A549 (cell line): Measurements from ENCODE around the gene PTPRH.

Experiments
- MAX ChIP-seq: IDR thresholded peaks from 2 replicates; pipeline ENCODE4 v1.6.1; 2012
- NR3C1 ChIP-seq: fragments of >200 bp; sonication (Bioruptor Twin); formaldehyde crosslinking; IDR thresholded peaks from 3 replicates; pipeline ENCODE4 v1.6.1; 2017
- POLR2A ChIP-seq: IDR thresholded peaks from 2 replicates; pipeline ENCODE4 v1.6.1; 2012; ENCODE audit warnings: mild to moderate bottlenecking, low read length
- RNF2 ChIP-seq: fragments of 200-600 bp; sonication (generic); IDR thresholded peaks from 2 replicates; pipeline ENCODE4 v1.6.1; 2016; ENCODE audit warnings: low read depth, mild to moderate bottlenecking, antibody characterized with exemption, moderate library complexity, borderline replicate concordance
- SMC3 ChIP-seq: fragments of >200 bp; sonication (Bioruptor Twin); formaldehyde crosslinking; IDR thresholded peaks from 3 replicates; pipeline ENCODE4 v1.6.1; 2018; ENCODE audit warnings: inconsistent platforms
- TP53 ChIP-seq: fragments of 250-450 bp; sonication (Bioruptor Pico); IDR thresholded peaks from 2 replicates; pipeline ENCODE4 v1.5.0; 2021; ENCODE audit warnings: mild to moderate bottlenecking, moderate library complexity
- USF2 ChIP-seq: fragments of 450-650 bp; IDR thresholded peaks from 2 replicates; pipeline ENCODE4 v1.6.1; 2014; ENCODE audit warnings: antibody characterized with exemption
- TF ChIP-seq, protein P1 (sequence below): fragments of >200 bp; sonication (Bioruptor Twin); formaldehyde crosslinking; IDR thresholded peaks from 3 replicates; pipeline ENCODE4 v1.5.1; 2016

DNA sequence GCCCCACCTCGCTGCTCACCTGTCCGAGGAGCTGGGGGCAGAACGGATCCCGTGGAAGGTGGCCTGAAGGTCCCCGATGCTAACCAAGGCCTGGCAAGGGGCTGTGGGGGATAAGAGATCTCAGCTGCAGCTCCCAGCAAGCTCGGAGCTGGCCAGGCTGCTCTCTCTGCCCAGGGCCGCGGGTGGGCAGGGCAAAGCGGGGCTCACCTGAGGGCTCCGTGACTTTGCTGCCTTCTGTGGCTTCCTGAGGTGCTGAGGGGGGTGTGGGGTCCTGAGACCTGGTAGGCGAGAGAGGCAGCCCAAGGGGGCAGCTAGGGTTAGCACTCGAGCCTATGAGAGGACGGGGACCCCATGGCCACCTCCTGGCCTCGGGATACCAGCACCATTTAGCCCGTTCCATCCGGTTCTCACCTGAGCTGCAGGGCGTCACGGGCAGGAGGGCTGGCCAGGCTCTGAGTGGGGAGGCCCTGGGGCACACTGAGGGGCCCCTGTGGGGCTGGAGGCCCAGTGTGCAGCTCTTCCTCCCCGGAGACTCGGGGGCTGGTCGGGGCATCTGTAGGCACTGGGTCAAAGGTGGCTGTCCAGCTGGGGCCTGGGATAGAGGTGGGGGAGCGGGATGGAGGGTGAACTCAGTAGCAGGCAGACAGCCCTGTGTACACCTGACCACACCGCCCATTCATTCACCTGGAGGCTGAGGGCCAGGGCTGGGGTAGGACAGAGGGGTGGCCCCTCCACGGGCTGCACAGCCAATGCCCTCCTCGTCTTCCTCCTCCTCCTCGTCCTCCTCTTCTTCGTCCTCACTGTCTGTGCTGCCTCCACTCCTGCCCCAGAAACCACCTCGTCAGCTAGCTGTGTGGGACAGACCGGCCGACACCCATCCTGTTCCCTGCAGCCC is 22.3 kb upstream of the PTPRH start:
- TF ChIP-seq, protein P1, sequence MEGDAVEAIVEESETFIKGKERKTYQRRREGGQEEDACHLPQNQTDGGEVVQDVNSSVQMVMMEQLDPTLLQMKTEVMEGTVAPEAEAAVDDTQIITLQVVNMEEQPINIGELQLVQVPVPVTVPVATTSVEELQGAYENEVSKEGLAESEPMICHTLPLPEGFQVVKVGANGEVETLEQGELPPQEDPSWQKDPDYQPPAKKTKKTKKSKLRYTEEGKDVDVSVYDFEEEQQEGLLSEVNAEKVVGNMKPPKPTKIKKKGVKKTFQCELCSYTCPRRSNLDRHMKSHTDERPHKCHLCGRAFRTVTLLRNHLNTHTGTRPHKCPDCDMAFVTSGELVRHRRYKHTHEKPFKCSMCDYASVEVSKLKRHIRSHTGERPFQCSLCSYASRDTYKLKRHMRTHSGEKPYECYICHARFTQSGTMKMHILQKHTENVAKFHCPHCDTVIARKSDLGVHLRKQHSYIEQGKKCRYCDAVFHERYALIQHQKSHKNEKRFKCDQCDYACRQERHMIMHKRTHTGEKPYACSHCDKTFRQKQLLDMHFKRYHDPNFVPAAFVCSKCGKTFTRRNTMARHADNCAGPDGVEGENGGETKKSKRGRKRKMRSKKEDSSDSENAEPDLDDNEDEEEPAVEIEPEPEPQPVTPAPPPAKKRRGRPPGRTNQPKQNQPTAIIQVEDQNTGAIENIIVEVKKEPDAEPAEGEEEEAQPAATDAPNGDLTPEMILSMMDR: no peak
- TF ChIP-seq NR3C1 (no peak), RNF2 (no peak), SMC3 (no peak), POLR2A (no peak), MAX (no peak), USF2 (no peak), TP53 (CRISPR knock-in tag) (no peak)
